Epithelial cell of proximal tubule (primary cell): ENCODE data around the gene GCG. TPM values are rescaled to one million over a fixed set of nuclear protein-coding genes. Genes with fewer than 3 reads are reported as not detected.

Experiments
- DNase-seq: peaks from one replicate; pipeline ENCODE4 v3.0.0-alpha.2; 2011; ENCODE audit warnings: low read depth
- H3K4me3 ChIP-seq: 2 replicates; pipeline ENCODE4 v1.5.1; 2011; ENCODE audit warnings: low read depth, mild to moderate bottlenecking, low read length
- total RNA-seq: library from RNA; depleted of rRNA; stranded (reverse); fragments of >200 nt; gene quantifications from 2 replicates; pipeline ENCODE4 v1.2.3, GENCODE V29; 2015
- TF ChIP-seq, protein P1 (sequence below): conservative IDR thresholded peaks from 2 replicates; pipeline ENCODE4 v1.5.1; 2012; ENCODE audit warnings: low read depth, mild to moderate bottlenecking, low read length

The GCG gene
- total RNA-seq, 1 donor from 2014 or later: not detected

- no peak for DNase-seq
- TF ChIP-seq, protein P1, sequence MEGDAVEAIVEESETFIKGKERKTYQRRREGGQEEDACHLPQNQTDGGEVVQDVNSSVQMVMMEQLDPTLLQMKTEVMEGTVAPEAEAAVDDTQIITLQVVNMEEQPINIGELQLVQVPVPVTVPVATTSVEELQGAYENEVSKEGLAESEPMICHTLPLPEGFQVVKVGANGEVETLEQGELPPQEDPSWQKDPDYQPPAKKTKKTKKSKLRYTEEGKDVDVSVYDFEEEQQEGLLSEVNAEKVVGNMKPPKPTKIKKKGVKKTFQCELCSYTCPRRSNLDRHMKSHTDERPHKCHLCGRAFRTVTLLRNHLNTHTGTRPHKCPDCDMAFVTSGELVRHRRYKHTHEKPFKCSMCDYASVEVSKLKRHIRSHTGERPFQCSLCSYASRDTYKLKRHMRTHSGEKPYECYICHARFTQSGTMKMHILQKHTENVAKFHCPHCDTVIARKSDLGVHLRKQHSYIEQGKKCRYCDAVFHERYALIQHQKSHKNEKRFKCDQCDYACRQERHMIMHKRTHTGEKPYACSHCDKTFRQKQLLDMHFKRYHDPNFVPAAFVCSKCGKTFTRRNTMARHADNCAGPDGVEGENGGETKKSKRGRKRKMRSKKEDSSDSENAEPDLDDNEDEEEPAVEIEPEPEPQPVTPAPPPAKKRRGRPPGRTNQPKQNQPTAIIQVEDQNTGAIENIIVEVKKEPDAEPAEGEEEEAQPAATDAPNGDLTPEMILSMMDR: no peak
- H3K4me3 ChIP-seq: no peak overlapping the region
These were observed 25.5 kb downstream of the GCG start for GRCh38 chr2:162126527-162126926.

- TF ChIP-seq, protein P1: no peak
- no peak overlapping the region for H3K4me3 ChIP-seq
- no peak for DNase-seq
These were observed 25.9 kb downstream of the GCG start for GRCh38 chr2:162126111-162126519.

GRCh38 chr2:162125138-162125537, 26.9 kb downstream of the GCG start:
- H3K4me3 ChIP-seq: no peak overlapping the region
- DNase-seq: peak; percentile 22
- TF ChIP-seq, protein P1: no peak

- no peak overlapping the region for H3K4me3 ChIP-seq
- peak; percentile 19 for DNase-seq
- TF ChIP-seq, protein P1: peak; percentile 58
These were observed 28.0 kb downstream of the GCG start for GRCh38 chr2:162123806-162124758.

GRCh38 chr2:162118166-162119031, 33.6 kb downstream of the GCG start:
- TF ChIP-seq, protein P1: no peak
- peak; percentile 52 for DNase-seq
- no peak overlapping the region for H3K4me3 ChIP-seq

- DNase-seq: no peak
- TF ChIP-seq, protein P1: no peak
- H3K4me3 ChIP-seq: no peak overlapping the region
These were observed 35.7 kb downstream of the GCG start for GRCh38 chr2:162116352-162116751.
